NAMALWA (cell line): ENCODE results near the gene HRNR.
"Not testable (repeated sequence)": the region's sequence is repeated elsewhere in the genome, so short reads cannot be mapped to it uniquely, and the experiment has no call there.

ENCODE experiments used
- DNase-seq: peaks from one replicate; pipeline ENCODE4 v3.0.0-alpha.2; 2015; ENCODE audit warnings: low spot score

Gene HRNR

GRCh38 chr1:152224093-152224492 is at the start of gene HRNR:
TSS of gene HRNR (minus strand) at chr1:152224193. CDS start at chr1:152223253, 940 bp downstream.
- DNase-seq: no peak

- not testable (repeated sequence) for DNase-seq
Measured at GRCh38 chr1:152256394-152256793, 32.4 kb upstream of the HRNR start.

DNA sequence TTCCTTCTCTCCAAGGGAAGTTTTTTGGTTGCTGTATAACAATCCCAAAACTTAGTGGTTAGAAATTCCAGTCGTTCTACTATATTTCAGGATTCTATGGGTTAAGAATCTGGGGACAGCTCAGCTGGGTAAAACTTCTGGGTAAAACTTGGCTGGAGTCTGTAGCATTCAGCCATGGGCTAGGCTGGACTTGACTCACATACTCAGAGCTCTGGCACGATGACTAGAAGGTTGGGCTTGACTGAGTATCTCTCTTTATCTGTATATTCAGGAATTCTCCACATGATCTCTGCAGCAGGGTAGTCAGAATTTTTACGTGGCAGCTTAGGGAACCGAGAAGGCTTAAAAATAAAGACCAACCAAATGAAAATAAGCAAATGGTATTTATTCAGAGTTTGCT is 28.2 kb upstream of the HRNR start:
- no peak for DNase-seq

GRCh38 chr1:152251391-152251790 is 27.4 kb upstream of the HRNR start:
- no peak for DNase-seq

- DNase-seq: no peak
Measured at GRCh38 chr1:152247316-152247715, 23.3 kb upstream of the HRNR start.

- no peak for DNase-seq
Measured at GRCh38 chr1:152244576-152245273, 20.7 kb upstream of the HRNR start.

- DNase-seq: no peak
Measured at GRCh38 chr1:152237093-152237492, 13.1 kb upstream of the HRNR start.

GRCh38 chr1:152228831-152229230 is 4.8 kb upstream of the HRNR start:
- DNase-seq: no peak

GRCh38 chr1:152227310-152227928 is 3.4 kb upstream of the HRNR start:
- no peak for DNase-seq

- no peak for DNase-seq
Measured at GRCh38 chr1:152225678-152226077, 1.7 kb upstream of the HRNR start.

- DNase-seq: no peak
Measured at GRCh38 chr1:152220166-152221163, 3.5 kb downstream of the HRNR start.

- DNase-seq: not testable (repeated sequence)
Measured at GRCh38 chr1:152219438-152219837, 4.6 kb downstream of the HRNR start.

DNA sequence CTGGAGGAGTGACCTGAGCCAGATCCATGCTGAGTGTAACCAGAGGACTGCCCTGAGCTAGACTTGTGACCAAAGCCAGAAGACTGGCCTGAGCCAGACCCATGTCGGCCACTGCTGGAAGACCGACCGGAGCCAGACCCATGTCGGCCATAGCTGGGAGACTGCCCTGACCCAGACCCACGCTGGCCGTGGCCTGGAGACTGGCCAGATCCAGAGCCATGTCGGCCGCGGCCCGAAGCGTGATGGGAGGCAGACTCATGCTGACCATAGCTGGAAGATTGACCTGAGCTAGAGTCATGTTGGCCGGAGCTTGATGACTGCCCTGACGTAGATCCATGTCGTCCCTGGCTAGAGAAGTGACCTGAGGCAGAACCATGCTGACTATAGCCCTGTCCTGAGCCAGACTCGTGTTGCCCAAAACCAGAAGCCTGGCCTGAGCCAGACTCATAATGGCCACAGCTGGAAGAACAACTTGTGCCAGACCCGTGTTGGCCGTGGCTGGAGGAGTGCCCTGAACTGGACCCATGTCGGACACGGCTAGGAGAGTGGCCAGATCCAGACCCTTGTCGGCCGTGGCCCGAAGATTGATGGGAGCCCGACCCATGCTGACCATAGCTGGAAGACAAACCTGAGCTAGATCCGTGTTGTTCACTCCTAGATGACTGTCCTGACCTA is 5.1 kb downstream of the HRNR start:
- DNase-seq: no peak

GRCh38 chr1:152215604-152216003 is 8.4 kb downstream of the HRNR start:
- DNase-seq: not testable (repeated sequence)

DNA sequence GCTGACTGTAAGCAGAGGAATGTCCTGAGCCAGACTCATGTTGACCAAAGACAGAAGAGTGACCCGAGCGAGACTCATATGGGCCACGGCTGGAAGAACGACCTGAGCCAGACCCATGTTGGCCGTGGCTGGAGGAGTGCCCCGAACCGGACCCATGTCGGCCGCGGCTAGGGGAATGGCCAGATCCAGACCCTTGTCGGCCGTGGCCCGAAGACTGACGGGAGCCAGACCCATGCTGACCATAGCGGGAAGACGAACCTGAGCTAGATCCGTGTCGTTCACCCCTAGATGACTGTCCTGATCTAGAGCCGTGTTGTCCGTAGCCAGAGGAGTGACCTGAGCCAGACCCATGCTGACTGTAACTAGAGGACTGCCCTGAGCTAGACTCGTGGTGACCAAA is 9.1 kb downstream of the HRNR start:
- DNase-seq: not testable (repeated sequence)

- no peak for DNase-seq
Measured at GRCh38 chr1:152198982-152199381, 25.0 kb downstream of the HRNR start.

DNA sequence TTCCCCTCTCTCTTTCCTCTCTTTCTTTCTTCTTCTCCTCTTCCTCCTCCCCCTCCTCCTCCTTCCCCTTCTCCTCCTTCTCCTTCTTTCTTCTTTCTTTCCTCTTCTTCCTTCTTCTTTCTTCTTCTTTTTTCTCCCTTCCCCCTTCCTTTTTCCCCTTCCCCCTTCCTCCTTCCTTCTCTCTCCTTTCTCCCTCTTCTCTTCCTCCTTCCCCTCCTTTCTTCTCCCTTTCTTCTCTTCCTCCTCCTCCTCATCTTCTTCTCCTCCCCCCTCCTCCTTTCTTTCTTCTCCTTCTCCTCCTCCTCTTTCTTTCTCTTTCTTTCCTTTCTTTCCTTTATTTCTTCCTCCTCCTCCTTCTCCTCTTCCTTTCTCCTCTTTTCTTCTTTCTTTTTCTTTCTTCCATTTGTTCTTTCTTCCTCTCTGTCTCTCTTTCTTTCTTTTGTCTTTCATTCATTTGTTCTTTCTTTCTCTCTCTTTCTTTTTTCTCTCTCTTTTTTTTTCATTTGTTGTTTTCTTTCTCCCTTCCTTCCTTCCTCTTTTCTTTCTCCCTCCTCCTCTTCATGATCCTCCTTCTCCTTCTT is 26.5 kb downstream of the HRNR start:
- DNase-seq: no peak

GRCh38 chr1:152191711-152192110 is 32.3 kb downstream of the HRNR start:
- DNase-seq: no peak

DNA sequence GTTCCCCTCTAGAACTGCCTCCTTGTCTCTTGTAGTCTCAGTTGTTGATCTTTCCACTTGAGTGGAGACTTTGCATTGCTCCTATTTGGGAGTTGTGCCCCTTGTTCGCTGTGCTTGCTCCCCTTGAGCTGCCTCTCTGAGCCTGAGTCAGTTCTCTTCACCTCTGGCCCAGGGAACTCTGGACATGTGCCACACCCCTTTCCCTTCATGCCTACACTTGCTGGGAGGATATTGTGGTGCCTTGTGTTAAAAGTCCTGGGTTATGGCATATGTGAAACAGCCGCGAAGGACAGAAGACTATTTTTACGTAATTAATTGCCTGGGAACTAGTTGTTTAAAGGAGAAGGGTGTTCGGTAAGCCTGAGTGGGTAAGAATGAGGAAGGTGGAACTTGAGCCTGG is 32.7 kb downstream of the HRNR start:
- no peak for DNase-seq

- DNase-seq: no peak
Measured at GRCh38 chr1:152190589-152190988, 33.4 kb downstream of the HRNR start.

- DNase-seq: peak; percentile 83
Measured at GRCh38 chr1:152189657-152190442, 34.1 kb downstream of the HRNR start.
